CD14-positive monocyte (primary cell): Measurements from ENCODE around the gene XIRP2. TPM values are rescaled to one million over a fixed set of nuclear protein-coding genes. Genes with fewer than 3 reads are reported as not detected.
"Not testable (repeated sequence)": the region's sequence is repeated elsewhere in the genome, so short reads cannot be mapped to it uniquely, and the experiment has no call there.

Experiments
- DNase-seq, 3 donors: peaks; one replicate each; pipeline ENCODE4 v3.0.0-alpha.2; 2011 to 2022
- H2AFZ ChIP-seq: 2 replicates; pipeline ENCODE4 v1.6.0; 2012; ENCODE audit warnings: mild to moderate bottlenecking, low read depth, low read length, inconsistent platforms; ENCODE audit not compliant: insufficient read depth, poor library complexity, severe bottlenecking
- H3K27ac ChIP-seq, 2 donors: 1 replicate in 1 of 2; 2 replicates in 1 of 2; pipeline ENCODE4 v1.5.1; 2012 to 2013; ENCODE audit warnings: low read length in 2 of 2, control low read depth in 1 of 2, inconsistent platforms in 1 of 2, low read depth in 1 of 2, mild to moderate bottlenecking in 1 of 2
- H3K27me3 ChIP-seq, 2 donors: one replicate each; pipeline versions ENCODE4 v1.6.0 to v1.6.1; 2011 to 2013; ENCODE audit warnings: low read length in 2 of 2; ENCODE audit not compliant: control insufficient read depth in 2 of 2, insufficient read depth in 2 of 2
- H3K36me3 ChIP-seq, 2 donors: replicated peaks in 1 of 2; 1 replicate in 1 of 2; 2 replicates in 1 of 2; pipeline versions ENCODE4 v1.5.1 to v1.6.1; 2012 to 2013; ENCODE audit warnings: low read length in 2 of 2, control low read depth in 1 of 2, inconsistent platforms in 1 of 2, mild to moderate bottlenecking in 1 of 2; ENCODE audit not compliant: insufficient read depth in 2 of 2, control insufficient read depth in 1 of 2
- H3K4me1 ChIP-seq, 2 donors: 1 replicate in 1 of 2; 2 replicates in 1 of 2; pipeline versions ENCODE4 v1.5.1 to v1.6.1; 2012 to 2013; ENCODE audit warnings: low read length in 2 of 2, control low read depth in 1 of 2, inconsistent platforms in 1 of 2, mild to moderate bottlenecking in 1 of 2, moderate library complexity in 1 of 2; ENCODE audit not compliant: insufficient read depth in 2 of 2, control insufficient read depth in 1 of 2
- H3K4me2 ChIP-seq: replicated peaks from 2 replicates; pipeline ENCODE3; 2012; ENCODE audit warnings: low read length, moderate library complexity, mild to moderate bottlenecking; ENCODE audit not compliant: poor library complexity, severe bottlenecking; ENCODE audit errors: extremely low read depth
- H3K4me3 ChIP-seq, 3 experiments: fragments of 200-600 bp in 1 of 3; sonication (generic) in 1 of 3; replicated peaks in 1 of 3; 1 replicate in 2 of 3; 2 replicates in 1 of 3; pipeline ENCODE4 v1.5.1; 2011 to 2013; ENCODE audit warnings: low read length in 3 of 3, mild to moderate bottlenecking in 3 of 3, control low read depth in 2 of 3, low read depth in 2 of 3, inconsistent platforms in 1 of 3, moderate library complexity in 1 of 3
- H3K79me2 ChIP-seq: 2 replicates; pipeline ENCODE4 v1.6.0; 2012; ENCODE audit warnings: mild to moderate bottlenecking, control low read depth, inconsistent platforms, low read length, moderate library complexity; ENCODE audit not compliant: insufficient read depth
- H3K9ac ChIP-seq: 2 replicates; pipeline ENCODE4 v1.6.0; 2017; ENCODE audit warnings: low read length, mild to moderate bottlenecking; ENCODE audit not compliant: insufficient read depth, poor library complexity, severe bottlenecking
- H3K9me3 ChIP-seq, 2 donors: replicated peaks in 1 of 2; 1 replicate in 1 of 2; 2 replicates in 1 of 2; pipeline versions ENCODE4 v1.5.1 to v1.6.1; 2012 to 2013; ENCODE audit warnings: low read length in 2 of 2, control low read depth in 1 of 2; ENCODE audit not compliant: control insufficient read depth in 1 of 2, insufficient read depth in 1 of 2
- H4K20me1 ChIP-seq: 2 replicates; pipeline ENCODE4 v1.6.0; 2012; ENCODE audit warnings: mild to moderate bottlenecking, low read length, control low read depth, moderate library complexity; ENCODE audit not compliant: insufficient read depth
- H3K27ac Mint-ChIP-seq, 7 donors: one replicate each; pipeline ENCODE4 v1.8.0; 2020; ENCODE audit warnings: mild to moderate bottlenecking in 7 of 7, mixed read lengths in 7 of 7, moderate library complexity in 6 of 7, inconsistent platforms in 2 of 7
- H3K27me3 Mint-ChIP-seq, 3 donors: one replicate each; pipeline ENCODE4 v1.8.0; 2021 to 2022; ENCODE audit warnings: low read depth in 3 of 3, mild to moderate bottlenecking in 3 of 3, mixed read lengths in 3 of 3, moderate library complexity in 3 of 3, inconsistent platforms in 1 of 3
- H3K36me3 Mint-ChIP-seq, 2 donors: one replicate each; pipeline ENCODE4 v1.8.0; 2020; ENCODE audit warnings: mixed read lengths in 2 of 2, inconsistent platforms in 1 of 2, mild to moderate bottlenecking in 1 of 2
- H3K4me1 Mint-ChIP-seq: one replicate; pipeline ENCODE4 v1.8.0; 2020; ENCODE audit warnings: mild to moderate bottlenecking, mixed read lengths
- H3K4me3 Mint-ChIP-seq, 2 donors: one replicate each; pipeline ENCODE4 v1.8.0; 2020; ENCODE audit warnings: mild to moderate bottlenecking in 2 of 2, mixed read lengths in 2 of 2, moderate library complexity in 1 of 2
- H3K9me3 Mint-ChIP-seq, 7 donors: one replicate each; pipeline ENCODE4 v1.8.0; 2020 to 2022; ENCODE audit warnings: mixed read lengths in 7 of 7, mild to moderate bottlenecking in 6 of 7, moderate library complexity in 6 of 7, inconsistent platforms in 2 of 7
- whole genome bisulfite sequencing: methylation state at CpG from one replicate; pipeline ENCODE4 v1.1.5; 2013; ENCODE audit warnings: missing lambda C conversion rate; ENCODE audit not compliant: insufficient coverage; 5-methylcytosine and 5-hydroxymethylcytosine counted together
- intact Hi-C, 2 donors: fragments of 100-400 bp; cut with micrococcal nuclease; formaldehyde crosslinking; loops; one replicate each; pipeline versions ENCODE4 v1.15.0 to v1.15.1; 2023
- polyA plus RNA-seq, 3 donors: library from polyadenylated mRNA; depleted of rRNA in 1 of 3; unstranded in 2 of 3; stranded (reverse) in 1 of 3; fragments of 300-500 nt in 2 of 3; fragments of >200 nt in 1 of 3; fragmentation: Illumina TruSeq in 2 of 3; gene quantifications; 1 replicate in 2 of 3; 2 replicates in 1 of 3; pipeline ENCODE4 v1.2.3, GENCODE V29; 2012 to 2021
- TF ChIP-seq, protein P1 (sequence below): fragments of 200-600 bp; IDR thresholded peaks from one replicate; pipeline ENCODE4 v1.8.0; 2022; ENCODE audit warnings: antibody characterized with exemption, mild to moderate bottlenecking

XIRP2 gene
- polyA plus RNA-seq, 3 donors, result not detected

- Histone ChIP-seq H3K79me2 (no peaks in the 10 kb centered on the region), H3K4me1 (no peaks in the 10 kb centered on the region), H2AFZ (no peak overlapping the region), H3K36me3 (no peaks in the 10 kb centered on the region), H3K4me3 (no peak overlapping the region), H3K27me3 (no peaks in the 10 kb centered on the region), H3K9me3 (peaks cover 0 to 11% of the 10 kb centered on the region in 2 donors), H3K27ac (no peak overlapping the region), H3K9ac (no peak overlapping the region), H3K4me2 (no peak overlapping the region), H4K20me1 (no peaks in the 10 kb centered on the region)
- H3K27ac Mint-ChIP-seq, result no peak overlapping the region
- no peak for DNase-seq
- TF ChIP-seq, protein P1, sequence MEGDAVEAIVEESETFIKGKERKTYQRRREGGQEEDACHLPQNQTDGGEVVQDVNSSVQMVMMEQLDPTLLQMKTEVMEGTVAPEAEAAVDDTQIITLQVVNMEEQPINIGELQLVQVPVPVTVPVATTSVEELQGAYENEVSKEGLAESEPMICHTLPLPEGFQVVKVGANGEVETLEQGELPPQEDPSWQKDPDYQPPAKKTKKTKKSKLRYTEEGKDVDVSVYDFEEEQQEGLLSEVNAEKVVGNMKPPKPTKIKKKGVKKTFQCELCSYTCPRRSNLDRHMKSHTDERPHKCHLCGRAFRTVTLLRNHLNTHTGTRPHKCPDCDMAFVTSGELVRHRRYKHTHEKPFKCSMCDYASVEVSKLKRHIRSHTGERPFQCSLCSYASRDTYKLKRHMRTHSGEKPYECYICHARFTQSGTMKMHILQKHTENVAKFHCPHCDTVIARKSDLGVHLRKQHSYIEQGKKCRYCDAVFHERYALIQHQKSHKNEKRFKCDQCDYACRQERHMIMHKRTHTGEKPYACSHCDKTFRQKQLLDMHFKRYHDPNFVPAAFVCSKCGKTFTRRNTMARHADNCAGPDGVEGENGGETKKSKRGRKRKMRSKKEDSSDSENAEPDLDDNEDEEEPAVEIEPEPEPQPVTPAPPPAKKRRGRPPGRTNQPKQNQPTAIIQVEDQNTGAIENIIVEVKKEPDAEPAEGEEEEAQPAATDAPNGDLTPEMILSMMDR, result no peak
- no peaks in the 10 kb centered on the region for H3K36me3 Mint-ChIP-seq
- intact Hi-C loops, result no loop called here
- peaks cover 3 to 16% (median 8%) of the 10 kb centered on the region in 7 donors for H3K9me3 Mint-ChIP-seq
- no peaks in the 10 kb centered on the region for H3K4me1 Mint-ChIP-seq
- peaks cover 0 to 3% (median 0%) of the 10 kb centered on the region in 3 donors for H3K27me3 Mint-ChIP-seq
- no peak overlapping the region for H3K4me3 Mint-ChIP-seq
Measured at GRCh38 chr2:167103757-167104133, 215.5 kb downstream of the XIRP2 start.

DNA sequence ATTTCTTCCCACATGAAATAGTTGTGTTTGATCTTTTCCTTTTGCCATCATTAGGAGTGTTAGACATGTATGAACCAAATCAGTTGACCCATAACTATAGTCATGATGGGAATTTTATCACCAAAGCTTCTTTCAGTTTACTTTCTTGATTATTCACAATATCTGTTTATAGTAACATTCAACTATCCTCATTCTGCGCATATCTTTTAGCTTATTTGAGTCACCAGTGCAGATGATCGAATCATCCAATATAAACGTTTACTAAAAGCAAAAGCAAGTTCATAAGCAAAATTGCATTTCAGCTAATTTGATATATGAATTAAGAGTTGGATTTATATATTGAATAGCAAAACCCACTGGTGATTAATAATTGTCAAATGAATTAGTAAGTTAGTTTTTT is 216.4 kb downstream of the XIRP2 start:
- no peaks in the 10 kb centered on the region for H3K79me2 ChIP-seq
- Mint-ChIP-seq H3K27me3 (peaks cover 0 to 2% (median 0%) of the 10 kb centered on the region in 3 donors), H3K27ac (no peak overlapping the region), H3K4me3 (no peak overlapping the region), H3K9me3 (peaks cover 2 to 12% (median 4%) of the 10 kb centered on the region in 7 donors), H3K4me1 (no peaks in the 10 kb centered on the region), H3K36me3 (no peaks in the 10 kb centered on the region)
- H3K4me1 ChIP-seq, result no peaks in the 10 kb centered on the region
- no peak overlapping the region for H2AFZ ChIP-seq
- H3K9ac ChIP-seq, result no peak overlapping the region
- H3K4me3 ChIP-seq, result no peak overlapping the region
- DNase-seq, result no peak
- peaks cover 0 to 2% of the 10 kb centered on the region in 2 donors for H3K9me3 ChIP-seq
- H3K27ac ChIP-seq, result no peak overlapping the region
- TF ChIP-seq, protein P1, result no peak
- H3K36me3 ChIP-seq, result no peaks in the 10 kb centered on the region
- H4K20me1 ChIP-seq, result no peaks in the 10 kb centered on the region
- WGBS, result no CpG with 5 or more reads among the region's 3 CpGs
- no peaks in the 10 kb centered on the region for H3K27me3 ChIP-seq
- no peak overlapping the region for H3K4me2 ChIP-seq
- intact Hi-C loops, result no loop called here

- intact Hi-C loops, H3K4me3 Mint-ChIP-seq, H3K27me3 Mint-ChIP-seq: not testable (repeated sequence)
Measured at GRCh38 chr2:167109682-167110081, 221.4 kb downstream of the XIRP2 start.

More at GRCh38 chr2:167109682-167110081, 221.4 kb downstream of the XIRP2 start:
- H3K79me2 ChIP-seq, H3K27me3 ChIP-seq, H3K4me2 ChIP-seq, H4K20me1 ChIP-seq, H3K9me3 Mint-ChIP-seq, H3K36me3 ChIP-seq, H2AFZ ChIP-seq, H3K36me3 Mint-ChIP-seq, H3K4me1 ChIP-seq, H3K4me3 ChIP-seq, DNase-seq, H3K9ac ChIP-seq, H3K27ac Mint-ChIP-seq, H3K9me3 ChIP-seq, H3K4me1 Mint-ChIP-seq, H3K27ac ChIP-seq: not testable (repeated sequence)
